Non-pigmented ciliary epithelial cell (primary cell): ENCODE results near the gene IAH1.

Experiments used
- DNase-seq: peaks from one replicate; pipeline ENCODE4 v3.0.0-alpha.2; 2010; ENCODE audit warnings: low read depth

IAH1 gene, protein sequence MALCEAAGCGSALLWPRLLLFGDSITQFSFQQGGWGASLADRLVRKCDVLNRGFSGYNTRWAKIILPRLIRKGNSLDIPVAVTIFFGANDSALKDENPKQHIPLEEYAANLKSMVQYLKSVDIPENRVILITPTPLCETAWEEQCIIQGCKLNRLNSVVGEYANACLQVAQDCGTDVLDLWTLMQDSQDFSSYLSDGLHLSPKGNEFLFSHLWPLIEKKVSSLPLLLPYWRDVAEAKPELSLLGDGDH

GRCh38 chr2:9474361-9475057 lies at the start of gene IAH1:
Gene IAH1 (plus strand): TSS chr2:9474551. CDS start chr2:9474567, 16 bp downstream.
- no peak for DNase-seq

- DNase-seq, result no peak
Observed at GRCh38 chr2:9428965-9429577, 45.3 kb upstream of the IAH1 start.

GRCh38 chr2:9430316-9431293 lies 43.7 kb upstream of the IAH1 start:
- no peak for DNase-seq

DNA sequence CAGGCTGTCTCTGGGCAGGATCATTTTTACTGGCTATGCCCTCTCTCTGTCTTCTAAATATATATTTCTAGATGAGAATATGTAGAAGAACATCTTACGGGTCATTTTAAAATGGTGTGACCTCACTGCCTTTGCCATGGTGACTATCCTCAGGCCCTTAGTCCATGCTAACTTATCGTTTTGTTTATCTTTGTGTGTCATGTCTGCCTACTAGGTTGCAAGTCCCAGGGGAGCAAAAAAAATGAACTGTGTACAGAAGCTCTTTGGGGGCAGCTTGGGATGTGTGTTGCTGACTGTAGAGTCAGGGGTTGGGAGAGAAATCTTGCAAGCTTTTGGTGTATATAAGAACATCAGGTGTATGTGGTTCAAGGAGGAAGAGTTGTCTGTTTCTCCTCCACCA lies 39.9 kb upstream of the IAH1 start:
- no peak for DNase-seq

DNA sequence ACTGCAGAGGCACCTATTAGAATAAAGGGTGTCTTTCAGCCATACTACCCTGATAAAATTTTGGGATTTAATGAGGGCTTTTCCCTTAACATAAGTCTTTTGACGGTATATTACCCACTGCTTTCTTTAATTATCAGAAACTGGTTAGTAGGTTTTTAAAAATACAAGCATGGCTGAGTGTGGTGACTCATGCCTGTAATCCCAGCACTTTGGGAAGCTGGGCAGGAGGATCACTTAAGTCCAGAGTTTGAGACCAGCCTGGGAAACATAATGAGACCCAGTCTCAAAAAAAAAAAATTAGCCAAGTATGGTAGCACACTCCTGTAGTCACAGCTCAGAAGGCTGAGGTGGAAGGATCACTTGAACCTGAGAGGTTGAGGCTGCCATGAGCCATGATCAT lies 34.8 kb upstream of the IAH1 start:
- no peak for DNase-seq

- no peak for DNase-seq
Observed at GRCh38 chr2:9440058-9440727, 34.2 kb upstream of the IAH1 start.

DNA sequence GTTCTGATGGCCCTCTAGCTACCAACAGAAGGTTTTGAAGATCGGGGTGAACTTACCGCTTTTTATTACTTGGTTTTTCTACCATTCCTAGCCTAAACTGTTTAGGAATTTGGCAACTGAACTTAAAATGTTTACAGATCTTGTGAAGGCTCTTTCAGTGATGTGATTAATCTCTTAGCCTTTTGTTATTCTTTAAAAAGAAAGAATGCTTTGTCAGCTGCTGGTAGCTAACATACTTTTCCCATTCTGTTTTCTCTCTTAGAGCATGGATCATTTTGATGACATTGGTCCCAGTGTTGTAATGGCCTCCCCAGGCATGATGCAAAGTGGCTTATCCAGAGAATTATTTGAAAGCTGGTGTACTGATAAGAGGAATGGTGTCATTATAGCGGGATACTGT lies 32.8 kb upstream of the IAH1 start:
- no peak for DNase-seq

GRCh38 chr2:9443526-9443925 lies 30.8 kb upstream of the IAH1 start:
- DNase-seq, result no peak

DNA sequence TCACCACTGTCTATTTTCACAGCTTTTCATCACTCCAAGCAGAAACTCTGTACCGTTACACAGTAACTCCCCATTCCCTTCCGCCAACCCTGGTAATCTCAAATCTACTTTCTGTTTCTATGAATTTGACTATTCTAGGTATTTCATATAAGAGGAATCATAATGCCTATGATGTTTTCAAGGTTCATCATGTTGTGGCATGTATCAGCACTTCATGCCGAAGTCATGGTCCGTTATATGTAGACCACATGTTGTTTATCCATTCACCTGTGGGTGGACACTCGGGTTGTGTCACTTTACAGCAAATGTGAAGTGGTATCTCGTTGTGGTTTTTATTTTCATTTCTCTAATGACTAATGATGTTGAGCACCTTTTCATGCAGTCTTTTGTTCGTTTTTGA lies 29.3 kb upstream of the IAH1 start:
- DNase-seq, result no peak

DNA sequence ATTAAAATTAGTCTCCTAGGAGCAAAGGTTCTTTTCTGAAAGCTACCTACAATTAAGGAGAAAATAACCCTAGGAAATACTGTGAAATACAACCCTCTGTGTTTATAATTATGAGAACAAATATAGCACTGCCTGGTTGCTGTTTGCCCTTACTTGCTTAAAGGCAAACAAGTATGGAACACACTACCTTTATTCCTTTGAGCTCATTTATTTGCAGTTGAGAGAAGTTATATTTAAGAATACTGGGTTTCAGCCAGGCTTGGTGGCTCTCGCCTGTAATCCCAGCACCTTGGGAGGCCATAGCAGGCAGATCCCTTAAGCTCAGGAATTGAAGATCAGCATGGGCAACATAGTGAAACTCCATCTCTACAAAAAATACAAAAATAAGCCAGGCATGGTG lies 23.1 kb upstream of the IAH1 start:
- no peak for DNase-seq

DNA sequence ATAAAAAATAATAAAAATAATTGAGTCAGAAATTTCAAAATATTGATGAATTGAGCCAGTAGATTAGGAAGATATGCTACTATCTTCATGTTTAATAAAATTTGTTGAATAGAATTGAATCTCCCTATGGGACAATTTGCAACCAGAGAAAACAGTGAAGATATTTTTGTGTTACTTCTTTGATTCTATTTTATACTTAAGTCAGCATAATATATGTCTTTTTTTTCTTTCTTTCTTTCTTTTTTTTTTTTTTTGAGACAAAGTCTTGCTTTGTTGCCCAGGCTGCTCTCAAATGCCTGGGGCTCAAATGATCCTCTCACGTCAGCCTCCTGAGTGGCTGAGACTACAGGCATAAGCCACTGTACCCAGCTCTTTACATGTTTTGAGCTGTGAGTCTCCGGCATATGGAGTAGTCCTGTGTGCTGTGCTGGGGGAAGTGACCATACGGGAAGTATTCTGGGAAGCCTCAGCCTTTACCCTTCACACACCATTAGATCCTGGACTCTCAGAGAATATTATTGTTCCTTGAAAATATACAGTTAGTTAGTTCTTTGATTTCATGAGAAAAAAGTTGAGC lies 13.8 kb upstream of the IAH1 start:
- DNase-seq, result no peak

DNA sequence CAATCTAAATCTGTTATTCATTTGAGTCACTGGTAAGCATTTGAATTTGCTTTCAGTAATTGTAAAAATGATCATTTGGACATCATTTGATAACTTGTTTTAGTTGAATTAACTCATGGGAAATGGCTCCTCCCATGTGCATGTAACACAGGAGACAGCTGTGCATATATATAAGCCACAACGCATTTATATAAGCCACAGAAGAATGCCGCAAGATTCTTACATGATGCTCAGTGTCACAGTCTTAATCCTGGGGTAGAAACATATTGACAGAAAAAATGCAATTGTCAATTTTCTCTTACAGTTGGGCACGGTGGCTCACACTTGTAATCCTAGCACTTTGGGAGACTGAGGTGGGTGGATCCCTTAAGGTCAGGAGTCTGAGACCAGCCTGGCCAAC lies 13.3 kb upstream of the IAH1 start:
- no peak for DNase-seq

DNA sequence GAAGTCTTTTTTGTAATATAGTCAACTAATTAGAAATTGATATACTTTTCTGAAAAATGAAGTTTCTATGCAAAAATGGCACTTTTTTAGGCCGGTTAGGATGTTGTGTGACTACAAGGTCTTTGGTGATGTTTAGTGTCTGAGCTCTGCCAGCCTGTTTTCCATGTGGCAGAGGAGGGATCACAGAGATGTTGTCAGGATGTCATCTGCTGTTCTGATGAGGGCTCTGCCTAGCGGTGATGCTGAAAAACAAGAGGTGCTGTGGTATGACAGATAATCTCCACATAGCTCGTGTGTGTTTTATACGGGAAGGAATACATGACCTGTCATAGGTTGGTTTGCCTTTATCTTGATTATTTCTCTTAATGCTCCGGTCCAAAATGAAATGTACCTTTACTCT lies 12.0 kb upstream of the IAH1 start:
- DNase-seq, result no peak

DNA sequence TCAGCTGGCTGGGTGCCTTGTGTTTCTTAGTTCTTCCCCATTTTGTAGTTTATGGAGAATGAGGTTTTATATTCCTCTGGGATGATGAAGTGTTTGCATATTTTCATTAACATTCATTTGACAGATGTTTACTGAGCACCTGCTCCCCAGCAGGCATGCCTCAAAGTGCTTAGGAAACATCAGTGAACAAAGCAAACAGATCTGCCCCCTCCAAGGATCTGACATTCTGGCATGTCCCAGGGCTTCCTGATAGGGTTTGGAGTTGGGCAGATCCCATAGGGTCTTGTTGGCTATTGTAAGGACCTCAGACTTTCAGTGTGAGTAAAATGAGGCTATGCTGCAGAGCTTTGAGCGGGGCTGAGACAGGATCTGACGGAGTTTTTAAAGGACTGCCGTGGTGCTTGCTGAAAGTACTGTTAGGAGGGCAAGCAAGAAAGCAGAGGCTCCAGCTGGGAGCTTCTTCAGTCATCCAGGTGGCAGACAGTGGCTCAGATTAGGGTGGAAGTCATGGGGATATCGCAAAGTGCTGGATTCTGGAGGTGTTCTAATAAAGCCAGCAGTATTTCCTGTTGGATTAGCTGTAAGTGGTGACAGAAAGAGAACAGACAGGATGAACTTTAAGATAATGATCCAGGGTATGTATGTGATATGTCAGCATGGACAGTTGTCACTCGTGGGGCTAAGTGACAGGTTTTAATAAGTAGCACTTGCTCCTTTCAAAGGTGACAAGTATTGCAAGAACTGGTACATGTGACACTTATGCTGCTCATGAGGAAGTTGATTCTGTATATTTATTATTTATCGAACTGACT lies 11.3 kb upstream of the IAH1 start:
- DNase-seq, result no peak

- DNase-seq, result peak; percentile 24
Observed at GRCh38 chr2:9463698-9464034, 10.7 kb upstream of the IAH1 start.

- no peak for DNase-seq
Observed at GRCh38 chr2:9465170-9465569, 9.2 kb upstream of the IAH1 start.

DNA sequence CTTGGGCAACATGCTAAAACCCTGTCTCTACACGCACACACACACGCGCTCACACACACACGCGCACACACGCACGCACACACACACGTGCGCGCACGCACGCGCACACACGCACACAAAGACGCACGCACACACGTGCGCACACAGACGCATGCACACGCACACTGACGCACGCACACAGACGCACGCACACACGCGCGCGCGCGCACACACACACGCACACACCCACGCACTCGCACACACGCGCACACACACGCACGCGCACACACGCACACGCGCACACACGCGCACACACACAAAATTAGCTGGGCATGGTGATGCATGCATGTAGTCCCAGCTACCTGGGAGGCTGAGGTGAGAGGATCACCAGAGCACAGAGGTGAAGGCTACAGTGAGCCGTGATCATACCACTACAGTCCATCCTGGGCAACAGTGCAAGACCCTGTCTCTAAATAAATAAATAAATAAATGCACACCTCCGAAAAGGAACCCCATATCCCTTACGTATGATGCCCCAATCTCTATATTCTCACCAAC lies 8.1 kb upstream of the IAH1 start:
- DNase-seq, result no peak

DNA sequence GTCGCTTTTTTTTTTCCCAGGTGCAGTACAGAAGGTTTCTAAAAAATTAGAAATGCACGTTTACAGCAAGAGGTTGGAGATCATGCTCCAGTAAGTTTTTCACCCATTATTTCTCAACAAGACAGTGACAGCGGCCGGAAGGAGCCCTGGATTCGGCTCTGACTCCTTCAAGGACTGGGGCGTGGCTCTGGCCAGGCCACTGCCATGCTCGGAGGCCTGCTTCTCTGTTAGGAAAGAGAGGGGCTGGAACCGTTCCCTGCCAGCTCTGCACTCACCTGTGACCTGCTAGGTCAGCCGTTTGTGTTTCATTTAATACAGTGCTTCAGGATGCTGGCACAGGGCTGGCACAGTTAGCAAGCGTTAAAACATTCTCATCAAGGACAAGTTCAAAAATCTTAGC lies 6.7 kb upstream of the IAH1 start:
- DNase-seq, result no peak

GRCh38 chr2:9471206-9471605 lies 3.1 kb upstream of the IAH1 start:
- DNase-seq, result no peak

DNA sequence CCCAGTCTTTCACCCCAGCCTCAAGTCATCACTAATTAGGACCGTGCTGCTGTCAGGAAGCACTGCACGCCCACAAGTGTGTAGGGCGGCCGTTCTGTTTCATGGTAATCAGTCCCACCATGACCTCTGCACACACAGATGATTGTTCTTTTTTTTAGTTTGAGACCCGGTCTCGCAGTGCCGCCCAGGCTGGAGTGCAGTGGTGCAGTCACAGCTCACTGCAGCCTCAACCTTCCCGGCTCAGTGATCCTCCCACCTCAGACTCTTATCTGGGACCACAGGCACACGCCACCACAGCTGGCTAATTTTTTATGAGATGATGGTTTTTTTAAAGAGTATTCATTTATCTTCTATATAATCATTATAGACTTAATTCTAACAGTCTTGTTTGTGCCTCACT lies 1.8 kb upstream of the IAH1 start:
- no peak for DNase-seq
